PC-9 (cell line): ENCODE measurements around the gene ODC1. TPM values are rescaled to one million over a fixed set of nuclear protein-coding genes. Genes with fewer than 3 reads are reported as not detected.

ENCODE experiments used
- BruUV-seq: library from RNA; stranded (reverse); fragments of 400-500 nt; replicated peaks from 2 replicates; lab custom pipeline; 2021; lab: Mats Ljungman, UMichigan
- CTCF ChIA-PET: fragments of 300-600 bp; sonication (Branson Sonifier 250); formaldehyde crosslinking; loops from one replicate; lab custom pipeline; 2022; ENCODE audit warnings: antibody characterized with exemption; lab: Charles Lee
- POLR2A ChIA-PET: fragments of 300-600 bp; sonication (Branson Sonifier 250); formaldehyde crosslinking; loops from one replicate; lab custom pipeline; 2022; ENCODE audit warnings: antibody characterized with exemption; ENCODE audit not compliant: unreplicated experiment; lab: Charles Lee
- DNase-seq, 2 experiments: peaks; one replicate each; pipeline versions ENCODE4 v3.0.0 to v3.0.0-alpha.2; 2015 to 2022; ENCODE audit warnings: mixed read lengths in 1 of 2
- H2AFZ ChIP-seq: fragments of 200-600 bp; sonication (generic); 2 replicates; pipeline ENCODE4 v1.8.1; 2017; ENCODE audit warnings: antibody characterized with exemption
- H3F3A ChIP-seq: fragments of 200-600 bp; sonication (generic); 2 replicates; pipeline ENCODE4 v1.8.1; 2017; ENCODE audit warnings: antibody characterized with exemption, mild to moderate bottlenecking, low read depth; ENCODE audit not compliant: insufficient read depth
- H3K27ac ChIP-seq: fragments of 200-600 bp; sonication (generic); 2 replicates; pipeline ENCODE4 v1.6.1; 2016; ENCODE audit warnings: mixed run types
- H3K27me3 ChIP-seq: fragments of 200-600 bp; sonication (generic); 2 replicates; pipeline ENCODE4 v1.6.1; 2016; ENCODE audit warnings: low read depth, mixed run types; ENCODE audit not compliant: insufficient read depth
- H3K36me3 ChIP-seq: fragments of 200-600 bp; sonication (generic); 2 replicates; pipeline ENCODE4 v1.6.1; 2016; ENCODE audit warnings: low read depth, mixed run types
- H3K4me1 ChIP-seq: fragments of 200-600 bp; sonication (generic); replicated peaks from 2 replicates; pipeline ENCODE4 v1.6.1; 2016; ENCODE audit warnings: mixed run types; ENCODE audit not compliant: insufficient read depth
- H3K4me2 ChIP-seq: fragments of 200-600 bp; sonication (generic); 2 replicates; pipeline ENCODE4 v1.6.1; 2017; ENCODE audit warnings: mixed run types
- H3K4me3 ChIP-seq: fragments of 200-600 bp; sonication (generic); 2 replicates; pipeline ENCODE4 v1.6.1; 2016; ENCODE audit warnings: mixed run types
- H3K79me2 ChIP-seq: fragments of 200-600 bp; sonication (generic); 2 replicates; pipeline ENCODE4 v1.6.1; 2017; ENCODE audit warnings: low read depth, mixed run types
- H3K9me2 ChIP-seq: fragments of 200-600 bp; sonication (generic); 2 replicates; pipeline ENCODE4 v1.8.1; 2017; ENCODE audit warnings: mild to moderate bottlenecking; ENCODE audit not compliant: insufficient read depth
- H3K9me3 ChIP-seq: fragments of 200-600 bp; sonication (generic); 2 replicates; pipeline ENCODE4 v1.8.1; 2016; ENCODE audit warnings: low read depth; ENCODE audit not compliant: insufficient read depth
- H4K20me1 ChIP-seq: fragments of 200-600 bp; sonication (generic); 2 replicates; pipeline ENCODE4 v1.8.1; 2017; ENCODE audit not compliant: insufficient read depth
- EZH2 ChIP-seq: fragments of 200-600 bp; sonication (generic); IDR thresholded peaks from 2 replicates; pipeline ENCODE4 v1.8.0; 2017; ENCODE audit warnings: antibody characterized with exemption, low read depth
- intact Hi-C: fragments of 100-400 bp; cut with micrococcal nuclease; formaldehyde crosslinking; loops from one replicate; pipeline ENCODE4 v1.10.0; 2022; ENCODE audit not compliant: unreplicated experiment
- total RNA-seq: library from RNA; stranded (reverse); gene quantifications from 2 replicates; pipeline ENCODE4 v1.2.3, GENCODE V29; 2021
- TF ChIP-seq, protein P1 (sequence below): fragments of 200-600 bp; sonication (generic); conservative IDR thresholded peaks from 2 replicates; pipeline ENCODE4 v1.6.1; 2017; ENCODE audit warnings: mixed run types, antibody characterized with exemption, mild to moderate bottlenecking, moderate library complexity

The ODC1 gene
- total RNA-seq, 1 experiment from 2014 or later = 40.5 TPM

DNA sequence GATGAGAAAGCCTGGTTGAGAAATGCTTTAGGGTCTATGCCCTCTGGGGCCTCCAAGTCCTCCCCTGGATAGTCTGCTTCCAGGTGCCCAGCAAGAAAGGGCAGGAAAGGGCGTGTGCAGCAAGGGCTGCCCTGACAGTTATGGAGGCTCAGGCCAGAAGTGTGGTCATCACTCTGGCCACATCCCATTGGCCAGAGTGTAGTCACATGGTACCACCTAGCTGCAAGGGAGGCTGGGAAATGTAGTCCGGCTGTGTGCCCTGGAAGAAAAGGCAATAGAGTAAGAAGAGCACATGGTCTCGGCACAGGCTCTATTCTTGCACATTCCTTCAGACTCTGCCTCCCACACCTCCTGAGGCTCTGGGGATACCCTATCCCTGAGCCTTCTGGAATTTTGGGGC, 35.7 kb downstream of the ODC1 start:
- H2AFZ ChIP-seq = no peak overlapping the region
- H3K36me3 ChIP-seq = peaks cover 6% of the 10 kb centered on the region; the same call in 1 of the 2 replicates
- TF ChIP-seq, protein P1, sequence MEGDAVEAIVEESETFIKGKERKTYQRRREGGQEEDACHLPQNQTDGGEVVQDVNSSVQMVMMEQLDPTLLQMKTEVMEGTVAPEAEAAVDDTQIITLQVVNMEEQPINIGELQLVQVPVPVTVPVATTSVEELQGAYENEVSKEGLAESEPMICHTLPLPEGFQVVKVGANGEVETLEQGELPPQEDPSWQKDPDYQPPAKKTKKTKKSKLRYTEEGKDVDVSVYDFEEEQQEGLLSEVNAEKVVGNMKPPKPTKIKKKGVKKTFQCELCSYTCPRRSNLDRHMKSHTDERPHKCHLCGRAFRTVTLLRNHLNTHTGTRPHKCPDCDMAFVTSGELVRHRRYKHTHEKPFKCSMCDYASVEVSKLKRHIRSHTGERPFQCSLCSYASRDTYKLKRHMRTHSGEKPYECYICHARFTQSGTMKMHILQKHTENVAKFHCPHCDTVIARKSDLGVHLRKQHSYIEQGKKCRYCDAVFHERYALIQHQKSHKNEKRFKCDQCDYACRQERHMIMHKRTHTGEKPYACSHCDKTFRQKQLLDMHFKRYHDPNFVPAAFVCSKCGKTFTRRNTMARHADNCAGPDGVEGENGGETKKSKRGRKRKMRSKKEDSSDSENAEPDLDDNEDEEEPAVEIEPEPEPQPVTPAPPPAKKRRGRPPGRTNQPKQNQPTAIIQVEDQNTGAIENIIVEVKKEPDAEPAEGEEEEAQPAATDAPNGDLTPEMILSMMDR = no peak
- no peak for TF ChIP-seq EZH2
- no peak overlapping the region for H3K27ac ChIP-seq
- peaks cover 14% of the 10 kb centered on the region for H4K20me1 ChIP-seq
- no TSS peak for BruUV-seq
- POLR2A ChIA-PET = no interaction called here
- H3F3A ChIP-seq = peaks cover 46% of the 10 kb centered on the region
- DNase-seq = peak in 1 of 2 experiments; percentile 58
- H3K4me1 ChIP-seq = peaks cover 41% of the 10 kb centered on the region
- CTCF ChIA-PET = no interaction called here
- intact Hi-C loops = no loop called here
- no peaks in the 10 kb centered on the region for H3K9me3 ChIP-seq
- H3K9me2 ChIP-seq = no peaks in the 10 kb centered on the region
- no peak overlapping the region for H3K4me2 ChIP-seq
- H3K79me2 ChIP-seq = peaks cover 54% of the 10 kb centered on the region
- no peaks in the 10 kb centered on the region for H3K27me3 ChIP-seq
- H3K4me3 ChIP-seq = no peak overlapping the region

DNA sequence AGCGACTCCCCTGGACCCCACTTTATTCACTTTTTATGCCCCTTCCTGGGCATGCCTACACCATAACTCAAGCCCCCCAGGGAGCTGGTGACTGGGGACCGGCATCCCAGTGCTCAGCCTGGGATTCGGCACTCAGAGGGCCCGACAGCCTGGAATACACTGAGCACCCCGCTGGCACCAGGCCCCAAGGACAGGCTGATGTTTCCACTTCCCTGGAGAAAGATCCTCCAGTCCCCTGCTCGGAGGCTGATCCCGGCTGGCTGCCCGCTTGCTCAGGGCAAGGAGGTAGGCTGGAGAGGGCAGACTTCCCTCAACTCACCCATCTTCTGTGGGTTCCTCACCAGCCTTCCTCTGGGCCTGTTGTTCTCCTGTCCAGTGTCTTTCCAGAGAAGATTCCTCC, 36.6 kb downstream of the ODC1 start:
- Histone ChIP-seq H3K4me3 (no peak overlapping the region), H3K36me3 (peaks cover 6% of the 10 kb centered on the region), H3K9me2 (no peaks in the 10 kb centered on the region), H3K4me1 (peaks cover 46% of the 10 kb centered on the region), H2AFZ (no peak overlapping the region), H3K27me3 (no peaks in the 10 kb centered on the region), H3K79me2 (peaks cover 60% of the 10 kb centered on the region), H3F3A (peaks cover 54% of the 10 kb centered on the region), H3K4me2 (no peak overlapping the region), H3K27ac (no peak overlapping the region), H4K20me1 (peaks cover 11% of the 10 kb centered on the region), H3K9me3 (no peaks in the 10 kb centered on the region)
- DNase-seq = no peak
- ChIA-PET POLR2A (no interaction called here), CTCF (no interaction called here)
- intact Hi-C loops = no loop called here
- no TSS peak for BruUV-seq
- TF ChIP-seq, protein P1 = no peak
- TF ChIP-seq EZH2 = no peak

DNA sequence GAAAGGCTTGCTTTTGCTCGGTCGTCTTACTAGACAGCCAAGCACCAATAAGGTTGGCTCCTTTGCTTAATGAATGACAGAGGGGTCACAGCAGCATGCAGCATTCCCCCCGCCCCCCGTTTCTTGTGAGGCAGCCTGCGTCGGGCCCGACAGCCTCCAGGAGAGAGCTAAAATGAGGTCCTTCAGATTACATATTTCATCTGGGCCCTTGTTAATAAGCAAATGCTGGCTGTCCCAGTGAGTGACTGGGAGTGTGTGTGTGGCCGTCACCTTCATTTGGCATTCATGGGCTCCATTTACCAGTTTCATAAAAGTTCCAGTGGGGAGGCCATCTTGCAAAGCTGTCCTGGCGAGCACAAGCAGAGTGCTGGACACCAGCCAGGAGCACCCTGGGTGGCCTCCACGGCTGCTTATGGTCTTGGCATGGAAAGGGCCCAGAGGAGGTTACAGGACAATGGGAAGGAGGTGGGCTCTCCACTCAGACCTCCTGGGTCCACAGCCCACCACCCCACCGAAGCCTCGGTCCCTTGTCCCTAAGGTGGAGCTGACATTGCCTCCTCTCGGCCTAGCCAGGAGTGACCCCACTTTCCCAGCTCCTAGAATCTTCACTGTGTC, 37.2 kb downstream of the ODC1 start:
- TF ChIP-seq, protein P1 = no peak
- TF ChIP-seq EZH2 = no peak
- peaks cover 53% of the 10 kb centered on the region for H3K4me1 ChIP-seq
- intact Hi-C loops = no loop called here
- no peak for DNase-seq
- H3K9me3 ChIP-seq = no peaks in the 10 kb centered on the region
- no peak overlapping the region for H3K4me2 ChIP-seq
- H3K4me3 ChIP-seq = no peak overlapping the region
- H3K36me3 ChIP-seq = peaks cover 6% of the 10 kb centered on the region
- CTCF ChIA-PET = interaction anchor here (0.6 kb wide), 1 partner anchor 285 kb away, joined by 16 read pairs; no protein-coding TSS in a partner anchor
- no peak overlapping the region for H3K27ac ChIP-seq
- POLR2A ChIA-PET = no interaction called here
- peaks cover 60% of the 10 kb centered on the region for H3F3A ChIP-seq
- H4K20me1 ChIP-seq = peaks cover 11% of the 10 kb centered on the region
- H3K27me3 ChIP-seq = no peaks in the 10 kb centered on the region
- no TSS peak for BruUV-seq
- no peaks in the 10 kb centered on the region for H3K9me2 ChIP-seq
- H3K79me2 ChIP-seq = peaks cover 60% of the 10 kb centered on the region
- H2AFZ ChIP-seq = no peak overlapping the region
